IPS-20b (cell line): Measurements from ENCODE around the gene TTC39C.
"Not testable (repeated sequence)": the region's sequence is repeated elsewhere in the genome, so short reads cannot be mapped to it uniquely, and the experiment has no call there.

Experiments
- H3K27ac ChIP-seq: one replicate; pipeline ENCODE4 v1.5.1; 2013; ENCODE audit warnings: low read length
- H3K27me3 ChIP-seq: 2 replicates; pipeline ENCODE4 v1.6.1; 2013; ENCODE audit warnings: mild to moderate bottlenecking, low read length, inconsistent platforms; ENCODE audit not compliant: insufficient read depth
- H3K36me3 ChIP-seq: 2 replicates; pipeline ENCODE4 v1.6.1; 2013; ENCODE audit warnings: low read depth, mild to moderate bottlenecking, inconsistent platforms, low read length, moderate library complexity; ENCODE audit not compliant: insufficient read depth
- H3K4me1 ChIP-seq: 2 replicates; pipeline ENCODE4 v1.6.1; 2013; ENCODE audit warnings: mild to moderate bottlenecking, control low read depth, inconsistent platforms, low read length, moderate library complexity; ENCODE audit not compliant: insufficient read depth
- H3K4me3 ChIP-seq: 2 replicates; pipeline ENCODE4 v1.5.1; 2013; ENCODE audit warnings: mild to moderate bottlenecking, low read length, inconsistent platforms
- H3K9ac ChIP-seq: 2 replicates; pipeline ENCODE4 v1.6.1; 2013; ENCODE audit warnings: low read depth, mild to moderate bottlenecking, inconsistent platforms, low read length, moderate library complexity
- H3K9me3 ChIP-seq: 2 replicates; pipeline ENCODE4 v1.6.1; 2013; ENCODE audit warnings: mild to moderate bottlenecking, low read depth, low read length, inconsistent platforms; ENCODE audit not compliant: insufficient read depth

The TTC39C gene

DNA sequence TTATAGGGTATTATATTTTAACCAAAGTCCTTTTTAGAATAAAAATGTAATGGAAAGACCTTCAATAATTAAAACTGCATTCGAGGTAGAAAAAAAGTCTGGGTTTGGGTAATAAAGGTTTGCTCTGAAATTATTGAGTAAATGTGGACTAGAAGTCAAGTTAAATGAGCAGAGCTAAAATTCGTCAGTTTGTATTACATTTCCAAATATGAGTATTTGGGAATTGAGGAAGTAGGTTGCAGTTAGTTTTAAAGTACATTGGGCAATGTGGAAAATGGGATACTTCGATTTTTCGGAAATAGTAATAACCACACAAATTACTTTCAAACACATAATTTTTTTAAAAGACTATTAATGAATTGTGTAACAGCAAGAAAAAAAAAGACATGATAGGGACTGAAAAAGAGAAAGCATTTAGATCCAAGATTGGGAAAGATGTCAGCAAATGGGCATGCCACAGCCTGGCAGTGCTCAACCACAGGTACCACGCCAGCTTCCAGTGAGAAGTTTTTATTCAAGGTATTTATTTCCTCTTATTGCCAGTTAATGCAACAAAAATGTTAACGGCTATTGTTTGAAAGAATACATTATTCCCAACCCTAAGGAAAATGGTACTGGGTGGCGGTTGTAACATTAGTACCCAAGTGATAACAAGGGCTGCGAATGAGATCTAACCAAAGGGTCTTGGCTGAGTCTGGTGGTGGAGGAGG lies 50.0 kb downstream of the TTC39C start:
- Histone ChIP-seq H3K4me3 (no peak overlapping the region), H3K9ac (no peak overlapping the region), H3K27ac (no peak overlapping the region), H3K4me1 (no peaks in the 10 kb centered on the region), H3K36me3 (peaks cover 19% of the 10 kb centered on the region; the same call in 1 of the 2 replicates), H3K27me3 (no peaks in the 10 kb centered on the region), H3K9me3 (no peaks in the 10 kb centered on the region)

DNA sequence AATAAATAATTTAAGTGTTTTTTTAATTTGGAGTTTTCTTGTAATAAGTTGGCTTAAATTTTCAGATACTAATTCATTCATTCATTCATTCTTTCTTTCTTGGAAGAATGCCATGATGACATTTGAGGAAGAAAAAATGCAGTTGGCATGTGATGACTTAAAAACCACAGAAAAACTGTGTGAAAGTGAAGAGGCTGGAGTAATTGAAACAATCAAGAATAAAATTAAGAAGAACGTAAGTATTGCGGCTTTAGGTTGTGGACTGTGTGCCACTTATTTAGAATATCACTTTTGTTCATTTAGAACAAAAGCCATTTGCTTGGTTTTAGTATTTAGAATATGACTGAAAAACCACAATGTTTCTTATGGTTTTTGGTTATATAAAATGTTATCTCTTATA lies 51.4 kb downstream of the TTC39C start:
- Histone ChIP-seq H3K36me3 (peaks cover 19% of the 10 kb centered on the region; the same call in 1 of the 2 replicates), H3K9me3 (no peaks in the 10 kb centered on the region), H3K4me1 (no peaks in the 10 kb centered on the region), H3K27me3 (no peaks in the 10 kb centered on the region), H3K9ac (no peak overlapping the region), H3K27ac (no peak overlapping the region), H3K4me3 (no peak overlapping the region)

DNA sequence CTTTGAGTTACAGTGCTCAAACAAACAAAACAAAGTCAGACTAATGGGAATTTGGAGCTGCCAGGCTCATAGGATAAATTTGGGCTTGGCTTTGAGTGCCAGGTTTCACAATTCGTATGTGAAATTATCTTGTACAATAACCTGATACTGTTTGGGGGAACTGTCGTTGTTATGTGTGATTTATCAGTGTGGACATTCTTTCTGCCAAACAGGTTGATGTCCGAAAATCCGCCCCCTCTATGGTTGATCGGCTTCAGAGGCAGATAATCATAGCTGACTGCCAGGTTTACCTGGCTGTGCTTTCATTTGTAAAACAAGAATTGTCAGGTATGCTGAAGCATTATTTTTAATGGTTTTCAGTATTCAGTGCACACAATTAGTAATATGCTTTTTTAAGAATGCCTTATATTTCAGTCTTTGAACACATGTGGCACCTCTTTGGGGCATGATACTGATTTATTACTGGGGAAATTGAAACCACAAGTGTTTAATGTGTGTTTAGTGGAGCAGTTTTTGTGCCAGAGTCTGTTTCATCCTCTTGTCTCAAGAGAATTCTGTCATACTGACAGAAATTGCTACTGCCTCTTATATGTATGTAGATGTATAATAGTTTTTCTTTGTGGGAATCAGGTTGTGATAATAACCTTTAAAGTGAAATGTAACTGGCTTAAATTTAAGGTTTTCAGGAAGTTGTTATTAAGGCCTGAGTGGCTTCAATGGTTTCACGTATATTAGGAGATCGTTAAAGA lies 54.6 kb downstream of the TTC39C start:
- Histone ChIP-seq H3K4me1 (no peaks in the 10 kb centered on the region), H3K36me3 (peaks cover 25% of the 10 kb centered on the region; the same call in 1 of the 2 replicates)

DNA sequence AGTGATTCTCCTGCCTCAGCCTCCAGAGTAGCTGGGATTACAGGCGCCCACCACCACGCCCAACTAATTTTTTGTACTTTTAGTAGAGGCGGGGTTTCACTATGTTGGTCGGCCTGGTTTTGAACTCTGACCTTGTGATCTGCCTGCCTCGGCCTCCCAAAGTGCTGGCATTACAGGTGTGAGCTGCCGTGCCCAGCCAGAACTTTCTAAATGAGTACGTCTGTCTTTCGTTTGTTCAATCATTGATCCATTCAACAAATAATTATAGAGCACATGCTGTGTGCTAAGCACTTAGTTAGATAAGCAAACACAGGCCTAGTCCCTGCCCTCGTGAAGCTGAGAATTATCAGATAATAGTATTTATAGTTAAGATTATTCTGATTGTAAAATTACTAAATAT lies 56.5 kb downstream of the TTC39C start:
- Histone ChIP-seq H3K27ac (no peak overlapping the region), H3K36me3 (peaks cover 23% of the 10 kb centered on the region; the same call in 1 of the 2 replicates), H3K4me3 (no peak overlapping the region), H3K27me3 (no peaks in the 10 kb centered on the region), H3K9me3 (no peaks in the 10 kb centered on the region), H3K4me1 (no peaks in the 10 kb centered on the region), H3K9ac (no peak overlapping the region)

More for the DNA sequence above, 54.6 kb downstream of the TTC39C start:
- Histone ChIP-seq H3K4me3 (no peak overlapping the region), H3K27me3 (no peaks in the 10 kb centered on the region), H3K27ac (no peak overlapping the region), H3K9me3 (no peaks in the 10 kb centered on the region), H3K9ac (no peak overlapping the region)

DNA sequence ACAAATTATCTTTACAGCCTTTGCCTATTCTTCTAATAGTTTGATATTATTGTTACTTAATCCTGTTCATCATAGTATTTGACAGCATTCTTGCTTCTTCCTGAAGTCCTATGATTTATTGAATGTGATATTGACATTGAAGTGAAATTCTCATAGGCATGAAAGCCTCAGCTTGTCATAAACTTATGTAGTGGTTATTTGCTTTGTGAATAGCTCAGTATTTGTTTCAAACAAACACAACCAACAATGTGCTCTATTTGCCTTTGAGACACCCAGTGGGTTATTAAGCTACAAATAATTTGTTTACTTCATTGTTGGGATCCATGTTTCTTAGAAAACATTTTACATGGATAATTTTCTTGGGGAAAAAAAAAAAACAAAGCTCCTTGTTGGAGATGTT lies 57.2 kb downstream of the TTC39C start:
- no peaks in the 10 kb centered on the region for H3K27me3 ChIP-seq
- H3K4me3 ChIP-seq = no peak overlapping the region
- no peaks in the 10 kb centered on the region for H3K9me3 ChIP-seq
- H3K9ac ChIP-seq = no peak overlapping the region
- peaks cover 16% of the 10 kb centered on the region; the same call in 1 of the 2 replicates for H3K36me3 ChIP-seq
- H3K4me1 ChIP-seq = peaks cover 4% of the 10 kb centered on the region; the same call in 1 of the 2 replicates
- no peak overlapping the region for H3K27ac ChIP-seq

DNA sequence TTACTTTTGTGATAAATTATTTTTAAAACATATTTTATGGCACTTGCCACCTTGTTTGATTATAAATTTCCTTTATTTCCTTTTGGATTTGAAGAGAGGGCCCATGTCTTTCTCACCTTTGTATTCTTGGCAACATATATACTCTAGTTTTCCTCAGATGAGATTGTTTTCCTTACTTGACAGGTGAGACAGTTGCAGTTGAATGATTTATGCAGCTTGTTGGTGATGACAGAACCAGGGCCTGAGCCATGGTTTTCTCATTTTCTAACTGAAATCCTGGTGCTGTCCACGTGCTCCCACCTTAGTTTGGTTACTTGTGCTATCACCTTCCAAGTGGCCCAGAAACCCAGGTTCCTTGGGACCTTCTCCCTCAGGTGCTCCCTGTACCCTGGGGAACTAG lies 58.2 kb downstream of the TTC39C start:
- no peak overlapping the region for H3K27ac ChIP-seq

DNA sequence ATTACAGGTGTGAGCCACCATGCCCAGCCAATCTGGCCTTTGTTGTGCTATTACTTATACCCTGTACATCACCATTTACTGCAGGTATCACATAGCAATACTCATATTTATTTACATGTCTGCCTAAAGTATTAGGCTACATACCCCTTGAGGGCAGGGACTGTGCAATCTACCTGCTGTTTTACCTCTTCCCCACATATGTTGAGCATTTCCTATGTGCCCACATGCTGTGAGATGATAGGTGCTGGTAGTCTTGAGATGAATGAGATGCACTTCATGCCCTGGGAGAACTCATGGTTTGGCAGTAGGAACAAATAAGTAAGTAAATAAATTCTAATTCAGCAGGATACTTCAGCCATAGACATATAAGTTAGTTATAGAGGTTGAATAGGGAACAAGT lies 59.2 kb downstream of the TTC39C start:
- Histone ChIP-seq H3K27ac (no peak overlapping the region), H3K36me3 (0 out of 2 replicates have a peak, but pooled peaks cover 6% of the 10 kb centered on the region)

More for the DNA sequence above, 58.2 kb downstream of the TTC39C start:
- Histone ChIP-seq H3K9me3 (no peaks in the 10 kb centered on the region), H3K36me3 (0 out of 2 replicates have a peak, but pooled peaks cover 10% of the 10 kb centered on the region), H3K4me1 (peaks cover 4% of the 10 kb centered on the region; the same call in 1 of the 2 replicates), H3K27me3 (no peaks in the 10 kb centered on the region), H3K4me3 (no peak overlapping the region), H3K9ac (no peak overlapping the region)

DNA sequence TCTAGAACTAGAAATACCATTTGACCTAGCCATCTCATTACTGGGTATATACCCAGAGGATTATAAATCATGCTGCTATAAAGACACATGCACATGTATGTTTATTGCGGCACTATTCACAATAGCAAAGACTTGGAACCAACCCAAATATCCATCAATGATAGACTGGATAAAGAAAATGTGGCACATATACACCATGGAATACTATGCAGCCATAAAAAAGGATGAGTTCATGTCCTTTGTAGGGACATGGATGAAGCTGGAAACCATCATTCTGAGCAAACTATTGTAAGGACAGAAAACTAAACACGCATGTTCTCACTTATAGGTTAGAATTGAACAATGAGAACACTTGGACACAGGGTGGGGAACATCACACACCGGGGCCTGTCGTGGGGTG lies 60.2 kb downstream of the TTC39C start:
- H3K27ac ChIP-seq = not testable (repeated sequence)

More for the DNA sequence above, 59.2 kb downstream of the TTC39C start:
- Histone ChIP-seq H3K9me3 (no peaks in the 10 kb centered on the region), H3K9ac (no peak overlapping the region), H3K27me3 (no peaks in the 10 kb centered on the region), H3K4me3 (no peak overlapping the region), H3K4me1 (peaks cover 4% of the 10 kb centered on the region; the same call in 1 of the 2 replicates)

DNA sequence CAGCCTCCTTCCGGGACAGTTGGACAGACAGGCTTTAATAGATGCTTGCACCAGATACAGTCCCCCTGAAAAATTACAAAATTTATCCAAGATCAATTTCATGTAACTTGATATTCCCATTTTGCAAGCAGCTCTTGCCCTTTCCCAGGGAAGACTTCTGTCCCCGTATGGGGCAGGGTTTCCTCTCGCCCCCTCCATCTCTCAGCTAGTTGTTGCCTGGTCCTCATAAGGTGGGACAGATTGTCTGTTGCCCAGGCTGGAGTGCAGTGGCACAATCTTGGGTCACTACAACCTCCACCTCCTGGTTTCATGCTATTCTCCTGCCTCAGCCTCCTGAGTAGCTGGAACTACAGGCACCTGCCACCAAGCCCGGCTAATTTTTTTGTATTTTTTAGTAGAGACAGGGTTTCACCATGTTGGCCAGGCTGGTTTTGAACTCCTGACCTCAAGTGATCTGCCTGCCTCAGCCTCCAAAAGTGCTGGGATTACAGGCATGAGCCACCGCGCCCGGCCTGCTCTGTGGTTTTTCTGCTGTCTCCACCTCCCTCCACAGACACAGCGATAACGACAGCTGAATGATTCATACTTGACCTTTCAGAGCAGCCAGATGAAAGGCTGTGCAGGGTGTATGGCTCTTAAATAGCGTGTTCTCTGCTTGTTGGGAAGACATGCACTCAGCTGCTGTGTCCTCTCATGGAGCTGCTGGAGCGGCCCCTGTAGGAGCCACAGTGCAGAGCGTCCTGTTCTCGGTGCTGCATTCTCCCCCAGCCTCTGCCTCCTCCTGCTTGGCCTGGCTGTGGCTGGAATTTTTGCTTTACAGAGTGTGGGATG lies 61.4 kb downstream of the TTC39C start:
- Histone ChIP-seq H3K27me3 (no peaks in the 10 kb centered on the region), H3K4me1 (peaks cover 4% of the 10 kb centered on the region; the same call in 1 of the 2 replicates), H3K9ac (no peak overlapping the region), H3K36me3 (peaks cover 12% of the 10 kb centered on the region; the same call in 1 of the 2 replicates), H3K27ac (no peak overlapping the region), H3K9me3 (no peaks in the 10 kb centered on the region), H3K4me3 (no peak overlapping the region)

More for the DNA sequence above, 60.2 kb downstream of the TTC39C start:
- H3K36me3 ChIP-seq, H3K27me3 ChIP-seq, H3K4me3 ChIP-seq, H3K9me3 ChIP-seq, H3K4me1 ChIP-seq, H3K9ac ChIP-seq: not testable (repeated sequence)

DNA sequence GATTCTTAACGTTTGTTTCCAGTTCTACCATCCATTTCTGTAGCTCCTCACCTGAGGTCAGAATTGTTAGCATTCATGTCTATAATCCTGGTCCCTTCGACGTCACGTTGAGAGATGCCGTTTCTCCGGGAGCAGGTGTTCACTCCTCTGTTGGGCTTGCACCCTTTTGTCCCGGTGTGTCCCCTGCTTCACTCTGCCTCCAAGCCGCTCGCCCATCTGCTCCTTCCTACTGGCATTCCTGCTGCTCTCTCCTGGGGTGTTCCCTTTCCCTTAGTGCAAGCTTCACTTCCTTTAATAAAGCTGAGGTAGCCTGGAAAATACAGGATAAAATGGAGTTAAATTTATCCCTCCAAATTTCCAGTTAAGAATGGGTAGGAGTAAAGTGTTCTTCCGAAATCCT lies 62.4 kb downstream of the TTC39C start:
- peaks cover 4% of the 10 kb centered on the region; the same call in 1 of the 2 replicates for H3K4me1 ChIP-seq
- no peak overlapping the region for H3K27ac ChIP-seq

DNA sequence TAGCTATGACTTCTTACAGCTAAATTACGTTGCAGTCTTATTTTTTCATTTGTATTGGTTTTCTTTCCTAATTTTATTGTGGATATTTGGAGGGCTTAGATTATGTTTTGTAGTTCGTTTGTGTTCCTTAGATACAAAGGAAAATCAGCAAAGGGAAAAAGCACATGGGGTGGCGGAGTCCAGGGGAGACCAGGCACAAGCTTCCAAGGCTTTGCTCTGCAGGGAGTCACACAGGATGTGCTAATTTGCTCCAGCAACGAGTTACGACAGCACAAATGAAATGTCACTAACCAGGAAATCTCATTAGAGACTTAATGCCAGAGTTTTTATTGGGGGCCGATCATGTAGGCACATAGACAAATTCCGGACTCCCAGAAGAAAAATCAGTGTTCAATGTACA lies 63.8 kb downstream of the TTC39C start:
- no peak overlapping the region for H3K27ac ChIP-seq
- peaks cover 17% of the 10 kb centered on the region; the same call in 1 of the 2 replicates for H3K36me3 ChIP-seq
- no peak overlapping the region for H3K9ac ChIP-seq

More for the DNA sequence above, 62.4 kb downstream of the TTC39C start:
- H3K9ac ChIP-seq = no peak overlapping the region
- no peaks in the 10 kb centered on the region for H3K27me3 ChIP-seq
- no peak overlapping the region for H3K4me3 ChIP-seq
- H3K9me3 ChIP-seq = no peaks in the 10 kb centered on the region
- H3K36me3 ChIP-seq = peaks cover 12% of the 10 kb centered on the region; the same call in 1 of the 2 replicates

More for the DNA sequence above, 63.8 kb downstream of the TTC39C start:
- no peaks in the 10 kb centered on the region for H3K27me3 ChIP-seq
- H3K4me1 ChIP-seq = peaks cover 4% of the 10 kb centered on the region; the same call in 1 of the 2 replicates
- no peak overlapping the region for H3K4me3 ChIP-seq
- H3K9me3 ChIP-seq = no peaks in the 10 kb centered on the region
